Diencephalon (tissue), 1 donor: ENCODE measurements around the gene USP17L24. TPM values are rescaled to one million over a fixed set of nuclear protein-coding genes. Genes with fewer than 3 reads are reported as not detected.

Experiments
- total RNA-seq: library from RNA; depleted of rRNA; stranded (reverse); fragments of >200 nt; gene quantifications from one replicate; pipeline ENCODE4 v1.2.3, GENCODE V29; 2014

Gene USP17L24, protein sequence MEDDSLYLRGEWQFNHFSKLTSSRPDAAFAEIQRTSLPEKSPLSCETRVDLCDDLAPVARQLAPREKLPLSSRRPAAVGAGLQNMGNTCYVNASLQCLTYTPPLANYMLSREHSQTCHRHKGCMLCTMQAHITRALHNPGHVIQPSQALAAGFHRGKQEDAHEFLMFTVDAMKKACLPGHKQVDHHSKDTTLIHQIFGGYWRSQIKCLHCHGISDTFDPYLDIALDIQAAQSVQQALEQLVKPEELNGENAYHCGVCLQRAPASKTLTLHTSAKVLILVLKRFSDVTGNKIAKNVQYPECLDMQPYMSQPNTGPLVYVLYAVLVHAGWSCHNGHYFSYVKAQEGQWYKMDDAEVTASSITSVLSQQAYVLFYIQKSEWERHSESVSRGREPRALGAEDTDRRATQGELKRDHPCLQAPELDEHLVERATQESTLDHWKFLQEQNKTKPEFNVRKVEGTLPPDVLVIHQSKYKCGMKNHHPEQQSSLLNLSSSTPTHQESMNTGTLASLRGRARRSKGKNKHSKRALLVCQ
- not detected for total RNA-seq

DNA sequence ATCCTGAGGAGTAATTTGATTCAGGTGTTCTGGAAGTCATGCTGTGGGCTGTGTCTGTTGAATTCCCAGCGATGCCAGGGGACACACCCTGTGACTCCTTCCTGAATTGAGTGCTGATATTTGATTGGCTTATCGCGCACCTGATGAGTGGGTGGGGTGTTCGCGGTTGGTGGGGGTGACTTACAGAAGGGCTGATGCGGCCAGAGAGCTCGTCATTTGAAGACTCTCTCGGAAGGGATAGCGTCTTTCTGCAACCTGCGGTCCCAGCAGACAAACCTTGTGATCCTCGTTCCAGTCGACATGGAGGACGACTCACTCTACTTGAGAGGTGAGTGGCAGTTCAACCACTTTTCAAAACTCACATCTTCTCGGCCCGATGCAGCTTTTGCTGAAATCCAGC is at the start of gene USP17L24:
Gene USP17L24, plus strand, starts transcription at position 301 of the 400 bp plus-strand sequence. Its CDS starts 0 bp downstream, at position 301.

DNA sequence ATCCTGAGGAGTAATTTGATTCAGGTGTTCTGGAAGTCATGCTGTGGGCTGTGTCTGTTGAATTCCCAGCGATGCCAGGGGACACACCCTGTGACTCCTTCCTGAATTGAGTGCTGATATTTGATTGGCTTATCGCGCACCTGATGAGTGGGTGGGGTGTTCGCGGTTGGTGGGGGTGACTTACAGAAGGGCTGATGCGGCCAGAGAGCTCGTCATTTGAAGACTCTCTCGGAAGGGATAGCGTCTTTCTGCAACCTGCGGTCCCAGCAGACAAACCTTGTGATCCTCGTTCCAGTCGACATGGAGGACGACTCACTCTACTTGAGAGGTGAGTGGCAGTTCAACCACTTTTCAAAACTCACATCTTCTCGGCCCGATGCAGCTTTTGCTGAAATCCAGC is 4.6 kb downstream of the USP17L24 start, which contains the start of gene USP17L25:
Gene USP17L25, plus strand, starts transcription at position 301 of the 400 bp plus-strand sequence. Its CDS starts 0 bp downstream, at position 301.

DNA sequence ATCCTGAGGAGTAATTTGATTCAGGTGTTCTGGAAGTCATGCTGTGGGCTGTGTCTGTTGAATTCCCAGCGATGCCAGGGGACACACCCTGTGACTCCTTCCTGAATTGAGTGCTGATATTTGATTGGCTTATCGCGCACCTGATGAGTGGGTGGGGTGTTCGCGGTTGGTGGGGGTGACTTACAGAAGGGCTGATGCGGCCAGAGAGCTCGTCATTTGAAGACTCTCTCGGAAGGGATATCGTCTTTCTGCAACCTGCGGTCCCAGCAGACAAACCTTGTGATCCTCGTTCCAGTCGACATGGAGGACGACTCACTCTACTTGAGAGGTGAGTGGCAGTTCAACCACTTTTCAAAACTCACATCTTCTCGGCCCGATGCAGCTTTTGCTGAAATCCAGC is 9.4 kb downstream of the USP17L24 start, which contains the start of gene USP17L26:
Gene USP17L26, plus strand, starts transcription at position 301 of the 400 bp plus-strand sequence. Its CDS starts 0 bp downstream, at position 301.

DNA sequence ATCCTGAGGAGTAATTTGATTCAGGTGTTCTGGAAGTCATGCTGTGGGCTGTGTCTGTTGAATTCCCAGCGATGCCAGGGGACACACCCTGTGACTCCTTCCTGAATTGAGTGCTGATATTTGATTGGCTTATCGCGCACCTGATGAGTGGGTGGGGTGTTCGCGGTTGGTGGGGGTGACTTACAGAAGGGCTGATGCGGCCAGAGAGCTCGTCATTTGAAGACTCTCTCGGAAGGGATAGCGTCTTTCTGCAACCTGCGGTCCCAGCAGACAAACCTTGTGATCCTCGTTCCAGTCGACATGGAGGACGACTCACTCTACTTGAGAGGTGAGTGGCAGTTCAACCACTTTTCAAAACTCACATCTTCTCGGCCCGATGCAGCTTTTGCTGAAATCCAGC is 14.1 kb downstream of the USP17L24 start, which contains the start of gene USP17L5:
Gene USP17L5, plus strand, starts transcription at position 301 of the 400 bp plus-strand sequence. Its CDS starts 0 bp downstream, at position 301.

DNA sequence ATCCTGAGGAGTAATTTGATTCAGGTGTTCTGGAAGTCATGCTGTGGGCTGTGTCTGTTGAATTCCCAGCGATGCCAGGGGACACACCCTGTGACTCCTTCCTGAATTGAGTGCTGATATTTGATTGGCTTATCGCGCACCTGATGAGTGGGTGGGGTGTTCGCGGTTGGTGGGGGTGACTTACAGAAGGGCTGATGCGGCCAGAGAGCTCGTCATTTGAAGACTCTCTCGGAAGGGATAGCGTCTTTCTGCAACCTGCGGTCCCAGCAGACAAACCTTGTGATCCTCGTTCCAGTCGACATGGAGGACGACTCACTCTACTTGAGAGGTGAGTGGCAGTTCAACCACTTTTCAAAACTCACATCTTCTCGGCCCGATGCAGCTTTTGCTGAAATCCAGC is 18.9 kb downstream of the USP17L24 start, which contains the start of gene USP17L27:
Gene USP17L27, plus strand, starts transcription at position 301 of the 400 bp plus-strand sequence. Its CDS starts 0 bp downstream, at position 301.

DNA sequence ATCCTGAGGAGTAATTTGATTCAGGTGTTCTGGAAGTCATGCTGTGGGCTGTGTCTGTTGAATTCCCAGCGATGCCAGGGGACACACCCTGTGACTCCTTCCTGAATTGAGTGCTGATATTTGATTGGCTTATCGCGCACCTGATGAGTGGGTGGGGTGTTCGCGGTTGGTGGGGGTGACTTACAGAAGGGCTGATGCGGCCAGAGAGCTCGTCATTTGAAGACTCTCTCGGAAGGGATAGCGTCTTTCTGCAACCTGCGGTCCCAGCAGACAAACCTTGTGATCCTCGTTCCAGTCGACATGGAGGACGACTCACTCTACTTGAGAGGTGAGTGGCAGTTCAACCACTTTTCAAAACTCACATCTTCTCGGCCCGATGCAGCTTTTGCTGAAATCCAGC is 23.6 kb downstream of the USP17L24 start, which contains the start of gene USP17L28:
Gene USP17L28, plus strand, starts transcription at position 301 of the 400 bp plus-strand sequence. Its CDS starts 0 bp downstream, at position 301.

DNA sequence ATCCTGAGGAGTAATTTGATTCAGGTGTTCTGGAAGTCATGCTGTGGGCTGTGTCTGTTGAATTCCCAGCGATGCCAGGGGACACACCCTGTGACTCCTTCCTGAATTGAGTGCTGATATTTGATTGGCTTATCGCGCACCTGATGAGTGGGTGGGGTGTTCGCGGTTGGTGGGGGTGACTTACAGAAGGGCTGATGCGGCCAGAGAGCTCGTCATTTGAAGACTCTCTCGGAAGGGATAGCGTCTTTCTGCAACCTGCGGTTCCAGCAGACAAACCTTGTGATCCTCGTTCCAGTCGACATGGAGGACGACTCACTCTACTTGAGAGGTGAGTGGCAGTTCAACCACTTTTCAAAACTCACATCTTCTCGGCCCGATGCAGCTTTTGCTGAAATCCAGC is 28.4 kb downstream of the USP17L24 start, which contains the start of gene USP17L29:
Gene USP17L29, plus strand, starts transcription at position 301 of the 400 bp plus-strand sequence. Its CDS starts 0 bp downstream, at position 301.

DNA sequence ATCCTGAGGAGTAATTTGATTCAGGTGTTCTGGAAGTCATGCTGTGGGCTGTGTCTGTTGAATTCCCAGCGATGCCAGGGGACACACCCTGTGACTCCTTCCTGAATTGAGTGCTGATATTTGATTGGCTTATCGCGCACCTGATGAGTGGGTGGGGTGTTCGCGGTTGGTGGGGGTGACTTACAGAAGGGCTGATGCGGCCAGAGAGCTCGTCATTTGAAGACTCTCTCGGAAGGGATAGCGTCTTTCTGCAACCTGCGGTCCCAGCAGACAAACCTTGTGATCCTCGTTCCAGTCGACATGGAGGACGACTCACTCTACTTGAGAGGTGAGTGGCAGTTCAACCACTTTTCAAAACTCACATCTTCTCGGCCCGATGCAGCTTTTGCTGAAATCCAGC is 37.9 kb downstream of the USP17L24 start, which contains the start of gene USP17L30:
Gene USP17L30, plus strand, starts transcription at position 301 of the 400 bp plus-strand sequence. Its CDS starts 0 bp downstream, at position 301.

Other genes with a start within 250 kb of the USP17L24 start
- not detected for gene FAM90A26, start 154.8 kb upstream of the USP17L24 start, total RNA-seq
- gene USP17L10, start 114.5 kb upstream of the USP17L24 start, total RNA-seq: not detected
- not detected for gene USP17L11, start 109.8 kb upstream of the USP17L24 start, total RNA-seq
- gene USP17L12, start 105.0 kb upstream of the USP17L24 start, total RNA-seq: not detected
- gene USP17L13, start 100.3 kb upstream of the USP17L24 start, total RNA-seq: not detected
- gene USP17L15, start 90.8 kb upstream of the USP17L24 start, total RNA-seq: not detected
- gene USP17L17, start 81.3 kb upstream of the USP17L24 start, total RNA-seq: not detected
- not detected for gene USP17L18, start 76.5 kb upstream of the USP17L24 start, total RNA-seq
- gene USP17L19, start 71.8 kb upstream of the USP17L24 start, total RNA-seq: not detected
- not detected for gene USP17L20, start 67.0 kb upstream of the USP17L24 start, total RNA-seq
- not detected for gene USP17L21, start 62.3 kb upstream of the USP17L24 start, total RNA-seq
- not detected for gene USP17L22, start 57.5 kb upstream of the USP17L24 start, total RNA-seq
- not detected for gene USP17L25, start 4.7 kb downstream of the USP17L24 start, total RNA-seq
- gene USP17L26, start 9.5 kb downstream of the USP17L24 start, total RNA-seq: not detected
- gene USP17L5, start 14.2 kb downstream of the USP17L24 start, total RNA-seq: not detected
- not detected for gene USP17L27, start 19.0 kb downstream of the USP17L24 start, total RNA-seq
- gene USP17L28, start 23.7 kb downstream of the USP17L24 start, total RNA-seq: not detected
- not detected for gene USP17L29, start 28.5 kb downstream of the USP17L24 start, total RNA-seq
- gene USP17L30, start 38.0 kb downstream of the USP17L24 start, total RNA-seq: not detected
- gene DEFB131A, start 119.2 kb downstream of the USP17L24 start, total RNA-seq: not detected